Adrenal gland (tissue), 19 donors: Measurements from ENCODE around the gene ADGRF1. TPM values are rescaled to one million over a fixed set of nuclear protein-coding genes. Genes with fewer than 3 reads are reported as not detected.
"Not testable (repeated sequence)": the region's sequence is repeated elsewhere in the genome, so short reads cannot be mapped to it uniquely, and the experiment has no call there.

ENCODE experiments used
- DNase-seq, 7 donors: peaks; one replicate each; pipeline ENCODE4 v3.0.0-alpha.2; 2019 to 2020
- H3K27ac ChIP-seq, 5 donors: fragments of 200-600 bp; sonication (generic) in 4 of 5; 1 replicate in 3 of 5; 2 replicates in 2 of 5; pipeline versions ENCODE4 v1.5.1 to v1.8.0; 2016 to 2020; ENCODE audit warnings: mild to moderate bottlenecking in 1 of 5
- H3K27me3 ChIP-seq: fragments of 200-600 bp; 2 replicates; pipeline ENCODE4 v1.8.0; 2021
- H3K36me3 ChIP-seq, 2 donors: fragments of 200-600 bp; replicated peaks in 1 of 2; 1 replicate in 1 of 2; 2 replicates in 1 of 2; pipeline versions ENCODE4 v1.5.1 to v1.8.0; 2018 to 2022
- H3K4me1 ChIP-seq, 2 donors: fragments of 200-600 bp; replicated peaks in 1 of 2; 1 replicate in 1 of 2; 2 replicates in 1 of 2; pipeline versions ENCODE4 v1.5.1 to v1.8.0; 2018 to 2021
- H3K4me3 ChIP-seq, 4 donors: fragments of 200-600 bp; sonication (generic) in 3 of 4; one replicate each; pipeline ENCODE4 v1.5.1; 2016 to 2018
- H3K9me3 ChIP-seq, 3 donors: fragments of 200-600 bp; sonication (generic) in 1 of 3; replicated peaks in 1 of 3; 1 replicate in 2 of 3; 2 replicates in 1 of 3; pipeline versions ENCODE4 v1.5.1 to v1.8.0; 2016 to 2021
- POLR2A ChIP-seq, 2 donors: fragments of 450-650 bp; IDR thresholded peaks; one replicate each; pipeline ENCODE4 v1.6.1; 2017; ENCODE audit warnings: antibody characterized with exemption in 2 of 2, mild to moderate bottlenecking in 2 of 2, moderate library complexity in 1 of 2
- WGBS, 4 donors: extraction: QIAGEN DNeasy Blood & Tissue Kit in 2 of 4; methylation state at CpG; one replicate each; pipeline versions ENCODE4 v1.1.5 to v1.1.7; 2013 to 2017; 5-methylcytosine and 5-hydroxymethylcytosine counted together
- intact Hi-C, 2 donors: fragments of 100-400 bp; cut with DNase I; formaldehyde crosslinking; loops; one replicate each; pipeline versions ENCODE4 v1.14.1 to v1.15.0; 2022 to 2023
- long read RNA-seq, 10 donors: library from polyadenylated mRNA in 3 of 10; unstranded in 2 of 10; stranded (forward) in 1 of 10; transcript quantifications; one replicate each; pipeline ENCODE4 v2.0.0 and lab custom pipeline, GENCODE V29; 2021 to 2026
- polyA plus RNA-seq, 3 donors: library from polyadenylated mRNA; stranded (reverse); fragments of 200-250 nt in 2 of 3; fragments of 350-450 nt in 1 of 3; fragmentation: Illumina TruSeq in 1 of 3; extraction: RNeasy Lipid Tissue Mini Kit (QIAGEN cat#74804) in 1 of 3; gene quantifications; one replicate each; pipeline ENCODE4 v1.2.3, GENCODE V29; 2013 to 2014
- total RNA-seq, 9 donors: library from RNA; depleted of rRNA in 4 of 9; stranded (reverse); fragments of >200 nt in 4 of 9; fragments of 120-200 nt in 1 of 9; fragmentation: NEBNext Ultra II Directional in 1 of 9; extraction: Animal tissue kit (Norgen Biotek cat#: 25700) in 1 of 9; gene quantifications; one replicate each; pipeline versions ENCODE4 v1.1.0 to v1.2.4, GENCODE V29; 2013 to 2023
- TF ChIP-seq, protein P1 (sequence below), 6 experiments: fragments of 450-650 bp in 4 of 6; fragments of 200-600 bp in 2 of 6; sonication (generic) in 1 of 6; IDR thresholded peaks; 1 replicate in 5 of 6; 2 replicates in 1 of 6; pipeline versions ENCODE4 v1.5.1 to v1.8.0; 2016 to 2021; ENCODE audit warnings: antibody characterized with exemption in 6 of 6, mild to moderate bottlenecking in 2 of 6, moderate library complexity in 1 of 6
- donor health status: healthy with polysubstance abuse.
- donor health status: Bipolar disorder and iron deficiency.
- donor health status: DM: yes; HTN: yes; CAD: no.
- donor health status: DM: no; HTN: no; CAD: no.
- donor health status: DM: no; HTN: no; CAD: no.
- donor health status: DM: yes; HTN: yes; CAD: no.

The ADGRF1 gene
- under 1 TPM in 3 of 9 donors, not detected in 6; 0.19 to 0.25 (median 0.22) TPM for total RNA-seq
- under 1 TPM in 2 of 3 donors, not detected in 1; under 0.01 to 0.24 TPM for polyA plus RNA-seq
- long read RNA-seq, donor 1: 0 reads
- long read RNA-seq, donor 2: 0 reads
- long read RNA-seq, donor 3: 0 reads
- long read RNA-seq, donor 4: 0 reads
- long read RNA-seq, donor 5: 0 reads
- long read RNA-seq, donor 6: 0 reads
- long read RNA-seq, donor 7: 0 reads
- long read RNA-seq, donor 8: 0 reads
- long read RNA-seq, donor 9: 0 reads
- long read RNA-seq, donor 10: 0 reads

DNA sequence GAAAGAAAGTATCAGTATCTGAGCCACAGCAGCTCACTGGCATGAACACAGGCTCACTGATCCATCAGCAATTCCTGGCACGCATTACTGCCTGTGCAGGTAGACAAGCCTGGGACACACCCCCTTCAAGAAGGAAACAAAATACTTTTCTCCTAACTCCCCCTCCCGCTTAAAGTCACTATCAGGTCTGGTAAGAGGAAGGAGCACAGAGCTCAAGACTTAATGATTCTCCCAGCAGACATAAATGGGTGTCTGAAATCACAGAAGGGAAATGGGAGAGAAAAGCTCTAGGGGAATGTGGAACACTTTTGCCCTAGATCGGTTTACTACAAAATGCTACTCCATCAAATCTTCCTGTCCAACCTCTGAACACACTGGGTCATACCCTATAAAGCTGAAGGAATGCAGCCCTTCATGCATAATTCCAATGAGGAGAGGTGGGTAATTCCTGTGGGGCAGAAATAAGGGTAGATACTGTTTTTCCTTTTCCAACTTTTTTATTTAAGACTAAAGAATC is at the start of gene ADGRF1:
TSS of gene ADGRF1 (minus strand) at position 58 of the 517 bp plus-strand sequence. CDS start 13,271 bp downstream, outside the sequence.
- TF ChIP-seq POLR2A (IDR thresholded peaks at IDR 0.05): no peak
- TF ChIP-seq, protein P1, sequence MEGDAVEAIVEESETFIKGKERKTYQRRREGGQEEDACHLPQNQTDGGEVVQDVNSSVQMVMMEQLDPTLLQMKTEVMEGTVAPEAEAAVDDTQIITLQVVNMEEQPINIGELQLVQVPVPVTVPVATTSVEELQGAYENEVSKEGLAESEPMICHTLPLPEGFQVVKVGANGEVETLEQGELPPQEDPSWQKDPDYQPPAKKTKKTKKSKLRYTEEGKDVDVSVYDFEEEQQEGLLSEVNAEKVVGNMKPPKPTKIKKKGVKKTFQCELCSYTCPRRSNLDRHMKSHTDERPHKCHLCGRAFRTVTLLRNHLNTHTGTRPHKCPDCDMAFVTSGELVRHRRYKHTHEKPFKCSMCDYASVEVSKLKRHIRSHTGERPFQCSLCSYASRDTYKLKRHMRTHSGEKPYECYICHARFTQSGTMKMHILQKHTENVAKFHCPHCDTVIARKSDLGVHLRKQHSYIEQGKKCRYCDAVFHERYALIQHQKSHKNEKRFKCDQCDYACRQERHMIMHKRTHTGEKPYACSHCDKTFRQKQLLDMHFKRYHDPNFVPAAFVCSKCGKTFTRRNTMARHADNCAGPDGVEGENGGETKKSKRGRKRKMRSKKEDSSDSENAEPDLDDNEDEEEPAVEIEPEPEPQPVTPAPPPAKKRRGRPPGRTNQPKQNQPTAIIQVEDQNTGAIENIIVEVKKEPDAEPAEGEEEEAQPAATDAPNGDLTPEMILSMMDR (IDR thresholded peaks at IDR 0.05): no peak
- DNase-seq: no peak
- intact Hi-C loops: loop anchor here in 1 of 2 donors (10.0 kb wide), 1 partner anchor 198 kb away; no protein-coding TSS in a partner anchor
- Histone ChIP-seq H3K27ac (no peak within 1 kb of the TSS), H3K9me3 (no peaks in the 10 kb centered on the region), H3K4me1 (no peaks in the 10 kb centered on the region), H3K36me3 (no peaks in the 10 kb centered on the region), H3K4me3 (no peak within 1 kb of the TSS), H3K27me3 (no peaks in the 10 kb centered on the region)
- 84 to 88% (median 86%) methylated on average over 3 of the region's 3 CpGs for WGBS, 4 donors

DNA sequence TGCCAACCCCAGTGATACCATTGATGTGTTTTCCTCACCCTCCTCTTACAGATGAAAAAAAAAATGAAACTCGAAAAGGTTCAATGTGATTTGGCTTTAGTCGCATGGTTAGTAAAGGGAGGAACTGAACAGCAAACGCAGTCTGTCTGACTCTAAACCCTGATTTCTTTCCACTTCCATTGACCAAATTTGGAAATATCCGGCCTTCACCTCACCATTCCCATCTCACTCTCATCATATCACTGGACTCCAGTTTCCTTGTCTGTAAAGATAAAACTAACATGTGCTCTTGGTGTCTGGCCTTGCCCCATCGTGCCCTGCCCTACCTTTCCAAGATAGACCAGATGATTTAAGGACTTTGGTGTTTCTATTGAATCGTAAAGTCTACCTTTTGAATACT is 48.7 kb upstream of the ADGRF1 start:
- 67 to 80% (median 72%) methylated on average over 6 of the region's 6 CpGs for WGBS, 4 donors
- H3K36me3 ChIP-seq: no peaks in the 10 kb centered on the region
- no peak overlapping the region for H3K27ac ChIP-seq
- H3K4me3 ChIP-seq: no peak overlapping the region
- TF ChIP-seq, protein P1 (IDR thresholded peaks at IDR 0.05): no peak
- no peak for TF ChIP-seq POLR2A (IDR thresholded peaks at IDR 0.05)
- no peak for DNase-seq
- H3K4me1 ChIP-seq: no peaks in the 10 kb centered on the region
- intact Hi-C loops: loop anchor here in 1 of 2 donors (5.0 kb wide), 1 partner anchor 216 kb away; the partner anchor contains the start of gene TNFRSF21
- no peaks in the 10 kb centered on the region for H3K27me3 ChIP-seq
- H3K9me3 ChIP-seq: no peaks in the 10 kb centered on the region

DNA sequence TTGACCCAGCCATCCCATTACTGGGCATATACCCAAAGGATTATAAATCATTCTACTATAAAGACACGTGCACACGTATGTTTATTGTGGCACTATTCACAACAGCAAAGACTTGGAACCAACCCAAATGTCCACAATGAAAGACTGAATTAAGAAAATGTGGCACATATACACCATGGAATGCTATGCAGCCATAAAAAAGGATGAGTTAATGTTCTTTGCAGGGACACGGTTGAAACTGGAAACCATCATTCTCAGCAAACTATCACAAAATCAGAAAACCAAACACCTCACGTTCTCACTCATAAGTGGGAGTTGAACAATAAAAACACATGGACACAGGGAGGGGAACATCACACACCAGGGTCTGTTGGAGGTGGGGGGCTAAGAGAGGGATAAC is 47.3 kb upstream of the ADGRF1 start:
- H3K4me3 ChIP-seq, H3K9me3 ChIP-seq, H3K36me3 ChIP-seq, intact Hi-C loops, DNase-seq, H3K27me3 ChIP-seq, H3K27ac ChIP-seq, H3K4me1 ChIP-seq: not testable (repeated sequence)
- 74 to 78% (median 75%) methylated on average over 4 of the region's 4 CpGs for WGBS, 4 donors

DNA sequence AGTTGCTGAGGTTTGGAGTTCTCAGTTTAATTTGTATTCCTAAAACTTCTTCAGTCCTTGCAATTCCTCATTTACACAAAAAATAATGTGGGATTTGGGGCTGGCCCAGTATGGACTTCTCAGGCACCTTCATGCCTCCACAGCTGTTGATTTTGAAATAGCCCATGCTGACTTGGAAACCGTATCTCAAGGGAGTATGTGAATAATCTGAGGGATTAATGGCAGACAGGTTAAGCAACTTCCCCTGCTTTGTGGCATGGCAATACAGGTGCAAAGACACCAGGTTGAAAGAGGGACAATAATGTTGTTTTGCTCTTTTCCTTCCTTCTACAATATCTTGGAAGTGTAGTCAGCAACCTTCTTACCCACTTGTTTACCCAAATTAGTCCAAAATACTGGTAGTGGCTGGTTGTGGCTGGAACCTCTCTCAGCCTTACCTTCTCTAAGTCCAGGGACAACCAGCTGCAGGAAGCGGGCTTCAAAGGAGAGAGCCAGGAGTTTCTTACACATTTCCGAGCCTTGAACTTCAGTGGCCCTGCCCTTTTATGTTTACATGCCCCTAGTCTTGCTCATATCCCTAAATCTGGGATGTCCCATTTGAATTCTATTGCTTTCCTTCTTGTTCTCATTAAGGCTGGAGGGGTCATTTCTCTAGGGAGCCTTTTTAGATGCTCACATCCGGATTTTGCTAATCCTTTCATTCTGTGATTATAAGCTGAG is 44.1 kb upstream of the ADGRF1 start:
- intact Hi-C loops: no loop called here
- TF ChIP-seq, protein P1 (IDR thresholded peaks at IDR 0.05): no peak
- no peak for TF ChIP-seq POLR2A (IDR thresholded peaks at IDR 0.05)
- no peaks in the 10 kb centered on the region for H3K9me3 ChIP-seq
- H3K27me3 ChIP-seq: no peaks in the 10 kb centered on the region
- H3K27ac ChIP-seq: no peak overlapping the region
- no peak overlapping the region for H3K4me3 ChIP-seq
- no peak for DNase-seq
- 57 to 77% (median 64%) methylated on average over 4 of the region's 4 CpGs for WGBS, 4 donors
- no peaks in the 10 kb centered on the region for H3K36me3 ChIP-seq
- peaks cover 0 to 13% of the 10 kb centered on the region in 2 donors for H3K4me1 ChIP-seq
